ENCODE measurements around the gene GNAT3. TPM values are rescaled to one million over a fixed set of nuclear protein-coding genes. Genes with fewer than 3 reads are reported as not detected.

GNAT3 gene
- total RNA-seq, 1 donor from 2014 or later = not detected

DNA sequence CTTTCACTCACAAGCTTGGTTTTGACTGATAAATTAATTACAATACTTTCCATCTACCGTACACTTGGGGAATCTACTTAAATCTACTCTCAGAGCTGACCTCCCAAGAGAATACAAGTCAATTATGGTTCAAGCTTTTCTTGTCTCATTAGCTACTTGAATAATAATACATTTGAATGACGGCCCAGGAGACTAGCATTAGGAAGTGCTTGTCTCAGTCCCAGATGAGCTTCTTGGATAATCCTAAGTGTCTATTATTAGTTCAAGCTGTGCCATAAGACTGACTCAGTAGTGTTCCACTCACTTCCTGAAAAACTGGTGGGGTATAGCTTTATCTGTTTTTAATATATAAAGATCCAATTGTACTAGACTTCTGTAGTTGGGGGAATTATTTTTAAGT, 100.2 kb downstream of the GNAT3 start:
- DNase-seq (ENCODE audit: extremely low spot score, unreplicated experiment) = no peak
- peaks cover 2% of the 10 kb centered on the region for H3K36me3 Mint-ChIP-seq (ENCODE audit: unreplicated experiment)
- no peaks in the 10 kb centered on the region for H3K4me1 Mint-ChIP-seq (ENCODE audit: unreplicated experiment)
- no peak overlapping the region for H3K27ac Mint-ChIP-seq (ENCODE audit: unreplicated experiment)
- no peaks in the 10 kb centered on the region for H3K27me3 Mint-ChIP-seq (ENCODE audit: unreplicated experiment)
- H3K9me3 Mint-ChIP-seq (ENCODE audit: unreplicated experiment) = peaks cover 4% of the 10 kb centered on the region
- TF ChIP-seq, protein P1, sequence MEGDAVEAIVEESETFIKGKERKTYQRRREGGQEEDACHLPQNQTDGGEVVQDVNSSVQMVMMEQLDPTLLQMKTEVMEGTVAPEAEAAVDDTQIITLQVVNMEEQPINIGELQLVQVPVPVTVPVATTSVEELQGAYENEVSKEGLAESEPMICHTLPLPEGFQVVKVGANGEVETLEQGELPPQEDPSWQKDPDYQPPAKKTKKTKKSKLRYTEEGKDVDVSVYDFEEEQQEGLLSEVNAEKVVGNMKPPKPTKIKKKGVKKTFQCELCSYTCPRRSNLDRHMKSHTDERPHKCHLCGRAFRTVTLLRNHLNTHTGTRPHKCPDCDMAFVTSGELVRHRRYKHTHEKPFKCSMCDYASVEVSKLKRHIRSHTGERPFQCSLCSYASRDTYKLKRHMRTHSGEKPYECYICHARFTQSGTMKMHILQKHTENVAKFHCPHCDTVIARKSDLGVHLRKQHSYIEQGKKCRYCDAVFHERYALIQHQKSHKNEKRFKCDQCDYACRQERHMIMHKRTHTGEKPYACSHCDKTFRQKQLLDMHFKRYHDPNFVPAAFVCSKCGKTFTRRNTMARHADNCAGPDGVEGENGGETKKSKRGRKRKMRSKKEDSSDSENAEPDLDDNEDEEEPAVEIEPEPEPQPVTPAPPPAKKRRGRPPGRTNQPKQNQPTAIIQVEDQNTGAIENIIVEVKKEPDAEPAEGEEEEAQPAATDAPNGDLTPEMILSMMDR (IDR thresholded peaks at IDR 0.05) = no peak
- H3K4me3 Mint-ChIP-seq (ENCODE audit: unreplicated experiment) = no peak overlapping the region

DNA sequence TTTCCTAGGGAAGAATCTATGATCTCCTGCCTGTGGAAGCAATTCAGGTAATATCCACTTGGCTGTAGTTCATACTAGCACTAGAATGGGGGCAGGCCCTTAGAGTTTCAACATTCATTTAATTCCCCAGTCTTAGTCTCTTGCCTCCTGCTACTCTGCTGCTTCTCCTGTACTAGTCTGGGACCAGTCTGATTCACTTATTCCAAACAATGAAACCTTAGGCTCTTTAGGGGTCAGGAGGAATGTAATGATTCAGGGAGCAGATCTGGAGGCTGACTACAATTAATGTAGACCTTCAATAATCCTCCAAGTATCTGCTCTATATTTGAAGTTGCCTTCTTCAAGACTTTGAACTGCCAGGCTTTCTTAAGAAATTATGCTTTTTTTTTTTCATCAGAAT, 101.8 kb downstream of the GNAT3 start:
- Mint-ChIP-seq H3K36me3 (ENCODE audit: unreplicated experiment) (peaks cover 2% of the 10 kb centered on the region), H3K4me3 (ENCODE audit: unreplicated experiment) (no peak overlapping the region), H3K27me3 (ENCODE audit: unreplicated experiment) (no peaks in the 10 kb centered on the region), H3K4me1 (ENCODE audit: unreplicated experiment) (no peaks in the 10 kb centered on the region), H3K9me3 (ENCODE audit: unreplicated experiment) (peaks cover 4% of the 10 kb centered on the region), H3K27ac (ENCODE audit: unreplicated experiment) (no peak overlapping the region)
- DNase-seq (ENCODE audit: extremely low spot score, unreplicated experiment) = no peak
- TF ChIP-seq, protein P1 (IDR thresholded peaks at IDR 0.05) = no peak

Other genes with a start within 250 kb of the GNAT3 start
- 0.08 and 0.86 TPM in 2 replicates for gene CD36, start 126.6 kb upstream of the GNAT3 start, total RNA-seq

Data from osteocyte (in vitro differentiated cells).